ENCODE measurements around the gene CAPSL.
"Not testable (repeated sequence)": the region's sequence is repeated elsewhere in the genome, so short reads cannot be mapped to it uniquely, and the experiment has no call there.

The CAPSL gene

GRCh38 chr5:35904443-35905132 lies 33.8 kb downstream of the CAPSL start:
- no peak for DNase-seq

GRCh38 chr5:35903631-35904203 lies 34.7 kb downstream of the CAPSL start:
- no peak for DNase-seq

DNA sequence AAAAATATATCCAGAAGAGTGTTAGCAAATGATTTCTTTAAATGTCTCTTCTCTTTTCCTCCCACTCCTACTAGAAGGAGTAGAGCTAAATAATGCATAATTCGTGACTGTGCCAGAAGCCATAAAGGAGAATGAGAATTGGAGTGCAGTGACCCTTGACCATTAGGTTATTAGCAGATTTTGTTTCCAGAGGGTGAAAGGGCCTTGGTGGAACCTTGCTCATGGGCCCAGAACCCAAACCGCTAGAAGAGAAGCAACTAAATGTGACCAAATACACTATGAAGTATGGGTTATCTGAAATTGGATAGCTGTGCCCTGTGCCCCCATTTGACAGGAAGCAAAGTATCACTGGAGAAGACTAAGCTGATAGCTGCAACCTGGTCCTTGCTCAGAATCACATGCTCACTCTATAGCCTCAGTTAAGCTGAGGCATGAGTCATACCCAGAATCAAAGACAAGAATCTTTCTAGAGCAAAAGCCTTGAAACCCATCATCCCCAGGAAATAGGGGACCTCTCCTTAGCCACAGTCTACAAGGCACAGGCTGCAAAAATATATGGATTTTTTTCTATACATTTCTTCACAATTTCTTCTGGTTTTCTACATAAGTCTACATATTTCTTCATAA lies 36.3 kb downstream of the CAPSL start:
- no peak for DNase-seq

DNA sequence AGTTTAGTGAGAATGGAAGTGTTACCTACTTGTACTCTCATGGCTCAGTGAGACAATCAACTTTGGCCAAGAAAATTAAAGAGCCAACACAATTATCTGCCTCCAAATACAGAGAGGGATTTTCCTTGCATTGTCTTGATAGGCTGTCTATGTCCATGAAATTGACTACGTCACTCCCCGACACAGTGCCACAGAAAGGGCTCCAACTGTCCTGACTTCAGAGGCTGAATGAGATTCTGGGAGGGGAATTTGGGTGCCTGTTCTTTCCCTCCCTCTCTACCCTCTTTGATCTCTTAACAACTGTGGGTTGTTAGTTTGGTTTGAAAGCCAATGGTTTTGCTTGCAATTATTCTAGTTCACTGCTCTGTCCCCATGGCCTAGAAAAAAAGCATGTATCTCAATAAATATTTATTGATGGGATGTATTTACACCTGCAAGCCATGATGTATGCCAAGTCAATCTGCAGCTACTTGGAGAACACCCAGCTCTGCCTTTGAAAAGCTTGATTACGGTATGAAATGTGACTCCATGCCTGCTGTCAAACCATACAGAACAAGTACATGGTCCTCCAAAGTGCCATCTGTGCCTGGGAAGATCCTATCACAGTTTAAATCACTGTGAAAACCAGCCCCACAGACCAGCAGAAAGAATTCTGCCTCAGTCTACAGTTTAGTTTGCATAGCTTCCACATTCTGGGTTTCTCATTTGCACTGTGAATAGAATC lies 37.3 kb downstream of the CAPSL start:
- no peak for DNase-seq

- DNase-seq = no peak
Measured at GRCh38 chr5:35899800-35900199, 38.6 kb downstream of the CAPSL start.

DNA sequence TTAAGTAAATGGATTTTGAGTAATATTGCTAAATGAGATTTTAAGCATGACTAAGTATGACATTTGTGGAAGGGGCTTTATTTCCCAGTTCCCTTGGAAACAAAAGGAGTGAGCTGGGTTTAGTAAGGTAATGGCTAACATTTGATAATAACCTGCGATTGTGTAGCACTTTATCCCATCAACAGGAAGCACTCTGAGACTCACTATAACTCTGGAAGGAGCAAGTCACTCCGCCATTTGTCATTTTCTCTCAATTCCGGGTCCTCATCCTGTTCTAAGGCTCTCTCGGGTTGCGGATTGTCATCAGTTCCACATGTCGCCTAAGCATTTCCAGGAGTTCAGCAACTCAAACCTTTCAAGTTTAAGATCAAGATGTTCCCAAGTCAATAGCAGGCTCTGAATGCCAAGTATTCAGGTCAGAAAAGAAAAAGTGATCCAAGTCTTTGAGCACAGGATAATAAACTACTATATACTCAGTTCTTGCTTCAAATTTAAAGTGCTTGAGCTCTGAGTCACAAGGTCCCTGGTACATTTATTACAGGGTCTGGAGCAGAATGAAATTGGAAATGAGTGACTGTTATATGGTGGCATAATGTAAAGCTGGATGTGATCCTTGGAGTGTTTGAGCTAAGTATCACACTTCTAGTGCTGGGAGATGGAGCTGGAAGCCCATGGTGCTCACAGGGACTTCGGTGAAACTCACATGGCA lies 39.3 kb downstream of the CAPSL start:
- DNase-seq = no peak

GRCh38 chr5:35894131-35894530 lies 44.3 kb downstream of the CAPSL start:
- DNase-seq = no peak

DNA sequence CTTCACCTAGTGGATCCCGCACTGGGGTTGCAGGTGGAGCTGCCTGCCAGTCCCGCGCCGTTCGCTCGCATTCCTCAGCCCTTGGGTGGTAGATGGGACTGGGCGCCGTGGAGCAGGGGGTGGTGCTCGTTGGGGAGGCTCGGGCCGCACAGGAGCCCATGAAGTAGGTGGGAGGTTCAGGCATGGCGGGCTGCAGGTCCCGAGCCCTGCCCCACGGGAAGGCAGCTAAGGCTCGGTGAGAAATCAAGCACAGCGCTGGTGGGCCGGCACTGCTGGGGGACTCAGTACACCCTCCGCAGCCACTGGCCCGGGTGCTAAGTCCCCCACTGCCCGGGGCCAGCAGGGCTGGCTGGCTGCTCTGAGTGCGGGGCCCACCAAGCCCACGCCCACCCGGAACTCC lies 45.6 kb downstream of the CAPSL start:
- DNase-seq = not testable (repeated sequence)

DNA sequence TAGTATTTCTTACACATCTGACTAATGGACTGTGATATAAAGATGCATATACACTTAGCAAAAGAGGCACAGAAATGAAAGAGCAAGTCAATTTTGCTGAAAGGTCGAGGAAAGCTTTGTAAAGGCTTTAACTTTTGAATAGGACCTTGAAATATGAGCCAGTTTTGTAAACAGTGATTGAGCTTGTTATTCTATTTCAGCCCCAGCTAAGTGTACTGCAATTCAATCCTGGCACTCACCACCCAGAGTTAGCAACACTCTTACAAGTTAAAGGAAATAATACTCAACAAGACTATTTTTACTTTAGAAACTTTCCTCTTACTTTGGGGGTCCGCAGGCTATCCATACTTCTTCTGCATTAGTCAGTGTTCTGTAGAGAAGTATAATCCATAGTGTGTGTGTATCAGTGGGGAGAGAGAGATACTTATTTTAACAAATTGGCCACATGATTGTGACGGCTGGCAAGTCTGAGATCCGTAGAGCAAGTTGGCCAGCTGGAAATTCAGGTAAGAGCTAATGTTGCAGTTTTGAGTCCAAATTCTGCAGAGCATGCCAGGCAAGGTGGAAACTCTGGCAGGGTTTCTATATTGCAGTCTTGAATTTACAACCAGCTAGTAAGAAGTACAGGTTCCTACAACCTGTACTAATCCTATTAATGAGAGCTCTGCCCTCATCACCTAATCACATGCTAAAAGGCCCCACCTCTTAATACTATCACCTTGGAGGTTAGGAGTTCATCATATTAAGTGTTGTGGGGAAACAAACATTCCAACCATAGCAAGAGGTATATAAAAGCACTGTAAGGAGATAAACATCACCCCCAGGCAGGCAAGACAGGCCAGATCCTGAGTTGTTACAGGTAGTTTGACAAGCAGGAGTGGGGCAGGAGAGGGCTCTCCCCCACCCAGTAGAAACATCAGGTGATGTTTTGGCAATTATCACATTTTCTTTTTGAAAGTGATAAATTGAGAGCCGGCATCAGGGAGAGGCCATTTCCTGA lies 48.1 kb downstream of the CAPSL start:
- DNase-seq = no peak

DNA sequence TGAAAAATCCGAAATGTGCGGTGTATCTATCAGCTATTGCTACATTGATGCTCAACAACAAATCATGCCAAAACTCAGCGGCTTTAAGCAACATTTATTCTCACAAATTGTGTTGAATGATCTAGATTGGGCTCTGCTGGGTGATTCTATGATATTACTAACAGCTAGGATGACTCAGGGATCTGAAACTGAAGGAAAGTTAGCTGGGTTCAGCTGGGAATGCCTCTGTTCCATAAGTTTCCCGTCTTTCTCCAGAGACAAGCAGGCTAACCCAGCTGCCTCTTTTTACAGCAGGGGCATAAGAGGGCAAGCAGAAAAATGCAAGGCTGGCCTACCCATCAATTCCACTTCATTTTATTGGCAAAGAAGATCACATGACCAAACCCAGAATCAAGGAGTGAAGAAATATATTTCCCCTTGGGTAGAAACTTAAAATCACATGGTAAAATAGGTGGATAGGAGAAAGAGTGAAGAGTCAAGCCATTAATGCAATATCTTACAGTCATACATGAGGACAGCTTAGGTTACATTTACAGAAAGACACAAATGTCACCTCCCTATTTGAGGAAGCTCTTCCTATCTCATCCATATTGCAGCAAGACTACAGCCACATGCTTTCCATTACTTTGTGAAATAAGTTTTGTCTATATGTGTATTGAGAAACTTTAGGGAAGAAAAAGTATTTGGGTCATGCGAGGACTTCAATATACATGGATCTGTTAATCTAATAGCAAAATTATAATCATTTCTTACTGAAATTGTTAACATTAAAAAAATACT lies 50.9 kb downstream of the CAPSL start:
- no peak for DNase-seq

DNA sequence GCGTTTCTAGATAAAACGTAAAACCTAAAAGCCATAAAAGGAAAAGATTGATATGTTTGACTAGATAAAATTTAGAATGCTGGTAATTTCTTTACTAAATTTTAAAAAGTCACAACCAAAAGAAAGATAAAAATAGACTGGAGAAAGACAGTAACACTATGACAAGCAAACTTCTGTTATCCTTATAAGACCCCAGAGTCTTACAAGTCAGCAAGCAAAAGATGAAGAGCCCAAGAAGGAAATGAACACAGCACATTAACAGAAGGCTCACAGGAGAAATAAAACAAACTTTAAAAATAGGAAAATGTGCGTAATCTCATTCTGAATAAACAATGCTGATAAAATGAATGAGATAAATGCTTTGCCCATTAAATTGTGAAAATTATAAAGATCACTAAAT lies 52.0 kb downstream of the CAPSL start:
- DNase-seq = no peak

- no peak for DNase-seq
Measured at GRCh38 chr5:35884773-35885172, 53.6 kb downstream of the CAPSL start.

DNA sequence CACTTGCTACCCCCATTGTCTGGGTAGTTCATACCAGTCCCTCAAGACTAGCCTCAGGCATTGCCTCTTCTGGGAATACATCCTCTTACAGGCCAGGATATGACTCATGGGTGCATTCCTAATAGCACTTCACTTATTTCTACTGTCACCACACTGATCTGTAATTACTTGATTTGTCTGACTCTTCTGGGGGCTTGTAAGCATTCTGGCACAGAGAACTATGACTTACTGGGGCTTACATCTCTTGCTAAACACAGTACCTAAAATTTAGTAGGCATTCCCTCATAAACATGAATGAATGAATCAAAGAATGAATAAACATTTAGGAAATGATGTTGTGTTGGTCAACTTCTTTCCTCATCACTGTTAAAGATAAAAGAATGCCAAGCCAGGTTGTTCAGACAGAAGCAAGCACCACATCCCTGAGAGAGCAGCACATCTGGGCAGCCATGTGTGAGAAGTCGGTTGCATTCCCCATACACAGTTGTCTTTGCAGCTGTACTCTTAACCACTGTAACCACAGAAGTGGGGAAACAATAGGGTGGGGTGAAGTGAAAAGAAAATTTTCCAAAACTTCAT lies 54.1 kb downstream of the CAPSL start:
- no peak for DNase-seq

DNA sequence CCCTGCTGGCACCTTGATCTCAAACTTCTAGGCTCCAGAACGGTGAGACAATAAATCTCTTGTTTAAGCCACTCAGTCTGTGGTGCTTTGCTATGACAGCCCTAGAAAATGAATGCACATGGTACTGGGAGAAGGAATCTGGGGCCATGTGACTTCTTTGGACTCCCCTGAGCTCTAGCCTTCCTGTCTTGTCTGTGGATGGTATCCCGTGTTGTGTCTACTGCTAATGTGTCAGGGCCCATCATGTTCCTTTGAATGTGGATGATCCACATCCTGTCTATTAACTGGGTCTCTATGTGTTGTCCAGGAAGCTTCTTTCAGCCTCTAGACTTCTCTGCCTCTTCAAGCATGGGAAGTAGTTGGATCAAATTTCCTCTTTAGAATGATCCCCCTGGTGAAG lies 56.7 kb downstream of the CAPSL start:
- no peak for DNase-seq

DNA sequence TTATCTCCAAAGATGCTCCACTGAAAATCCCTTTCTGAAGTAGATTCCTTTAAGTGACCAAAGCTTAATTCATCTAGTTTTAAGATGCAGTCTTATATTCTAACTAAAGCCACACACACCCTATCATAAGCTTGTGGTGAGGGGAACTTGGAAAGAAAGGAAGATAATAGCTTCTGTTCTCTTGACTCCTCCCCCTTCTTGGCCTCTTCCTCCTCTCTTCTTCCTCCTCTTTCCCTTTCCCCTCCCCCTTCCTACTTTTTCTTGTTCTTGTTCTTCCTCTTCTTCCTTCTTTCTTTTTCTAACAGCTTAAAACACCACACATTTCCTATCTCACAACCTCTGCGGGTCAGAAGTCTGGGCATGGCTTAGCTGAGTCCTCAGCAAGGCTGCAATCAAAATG lies 58.3 kb downstream of the CAPSL start:
- no peak for DNase-seq

DNA sequence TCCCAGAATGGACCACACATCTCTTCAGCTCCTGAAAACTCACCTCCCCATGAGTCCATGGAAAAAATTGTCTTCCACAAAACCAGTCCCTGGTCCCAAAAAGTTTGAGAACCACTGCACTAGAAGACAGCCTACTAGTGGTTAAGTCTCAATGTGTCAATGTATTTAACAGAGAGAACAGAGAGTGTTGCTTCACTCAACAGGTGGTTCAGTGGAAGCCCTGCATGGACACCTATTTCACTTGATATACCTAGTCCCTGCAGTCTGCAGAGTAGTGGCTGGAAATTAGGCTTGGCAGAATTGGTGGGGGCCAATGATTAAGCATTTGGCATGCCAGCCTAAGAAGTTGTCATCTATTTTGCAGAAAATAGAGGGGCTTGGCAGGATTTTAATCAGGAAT lies 58.8 kb downstream of the CAPSL start:
- DNase-seq = no peak

DNA sequence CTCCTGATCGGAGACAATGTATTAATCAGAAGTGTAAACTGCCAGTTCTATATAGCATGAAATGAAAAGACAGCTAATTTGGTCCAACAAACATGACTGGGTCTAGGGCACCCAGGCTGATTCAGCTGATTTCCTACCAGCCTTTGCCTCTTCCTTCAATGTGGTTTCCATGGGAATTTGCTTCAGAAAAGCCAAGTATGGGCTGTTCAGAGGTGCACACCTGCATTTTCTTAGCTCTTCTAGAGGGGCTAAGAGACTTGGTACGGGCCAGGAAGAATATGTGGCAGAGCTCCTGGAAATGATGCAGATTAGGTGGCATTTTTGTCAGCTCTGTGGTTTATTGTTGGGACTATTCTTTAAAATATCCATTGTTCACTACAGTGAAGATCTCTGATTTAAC lies 59.3 kb downstream of the CAPSL start:
- no peak for DNase-seq

DNA sequence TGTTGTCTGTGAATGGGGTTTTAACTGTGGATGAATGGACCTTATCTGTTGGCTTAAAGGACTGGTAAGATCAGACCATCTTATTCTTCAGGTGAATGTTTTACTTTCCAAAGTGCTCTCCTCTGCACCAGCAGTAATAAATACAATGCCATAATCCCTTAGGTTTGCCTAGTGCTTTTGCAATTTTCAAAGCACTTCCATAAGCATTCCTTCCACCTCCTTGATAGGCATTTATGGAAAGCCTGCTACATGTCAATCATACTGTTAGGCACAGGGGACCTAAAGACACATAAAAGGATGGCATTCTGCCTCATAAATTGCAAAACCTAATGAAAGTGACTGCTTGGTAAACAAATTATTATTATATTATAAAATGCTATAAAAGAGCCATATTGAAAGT lies 60.3 kb downstream of the CAPSL start:
- DNase-seq = no peak

- DNase-seq = no peak
Measured at GRCh38 chr5:35877655-35878054, 60.8 kb downstream of the CAPSL start.

- no peak for DNase-seq
Measured at GRCh38 chr5:35876922-35877321, 61.5 kb downstream of the CAPSL start.

DNA sequence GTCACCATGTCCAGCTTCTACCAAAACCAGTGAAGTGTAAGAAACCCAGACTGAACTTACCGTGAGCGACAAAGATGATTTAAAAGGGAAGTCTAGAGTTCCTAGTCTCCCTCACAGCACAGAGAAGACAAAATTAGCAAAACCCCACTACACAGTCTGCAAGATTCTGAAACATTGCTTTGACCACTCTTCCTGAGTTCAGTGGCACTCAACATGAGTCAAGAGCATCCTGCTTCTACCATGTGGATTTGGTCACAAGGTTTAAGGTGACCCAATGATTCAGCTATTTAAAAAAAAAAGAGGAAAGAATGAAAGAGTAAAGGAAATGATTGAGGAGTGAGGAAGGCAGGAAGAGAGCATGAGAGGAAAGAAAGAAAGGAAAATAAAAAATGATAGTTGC lies 62.0 kb downstream of the CAPSL start:
- DNase-seq = no peak
